ENCODE measurements around the gene EDN3.
"Not testable (repeated sequence)": the region's sequence is repeated elsewhere in the genome, so short reads cannot be mapped to it uniquely, and the experiment has no call there.

The EDN3 gene

GRCh38 chr20:59336540-59336939, 36.1 kb downstream of the EDN3 start:
- no peak for DNase-seq (ENCODE audit: low spot score)

GRCh38 chr20:59338444-59338843, 38.0 kb downstream of the EDN3 start:
- not testable (repeated sequence) for DNase-seq (ENCODE audit: low spot score)

- DNase-seq (ENCODE audit: low spot score): no peak
These were observed 39.9 kb downstream of the EDN3 start for GRCh38 chr20:59340201-59340885.

GRCh38 chr20:59341285-59342022, 41.0 kb downstream of the EDN3 start:
- not testable (repeated sequence) for DNase-seq (ENCODE audit: low spot score)

GRCh38 chr20:59342023-59342957, 41.9 kb downstream of the EDN3 start:
- no peak for DNase-seq (ENCODE audit: low spot score)

- no peak for DNase-seq (ENCODE audit: low spot score)
These were observed 45.6 kb downstream of the EDN3 start for GRCh38 chr20:59346061-59346460.

GRCh38 chr20:59349277-59349676, 48.9 kb downstream of the EDN3 start:
- DNase-seq (ENCODE audit: low spot score): no peak

GRCh38 chr20:59350330-59351156, 50.1 kb downstream of the EDN3 start:
- DNase-seq (ENCODE audit: low spot score): no peak

- DNase-seq (ENCODE audit: low spot score): no peak
These were observed 51.0 kb downstream of the EDN3 start for GRCh38 chr20:59351157-59352040.

GRCh38 chr20:59352541-59352940, 52.1 kb downstream of the EDN3 start:
- DNase-seq (ENCODE audit: low spot score): no peak

- DNase-seq (ENCODE audit: low spot score): no peak
These were observed 52.6 kb downstream of the EDN3 start for GRCh38 chr20:59352990-59353389.

GRCh38 chr20:59354460-59354859, 54.0 kb downstream of the EDN3 start:
- DNase-seq (ENCODE audit: low spot score): no peak

GRCh38 chr20:59355242-59355641, 54.8 kb downstream of the EDN3 start:
- DNase-seq (ENCODE audit: low spot score): no peak

GRCh38 chr20:59356662-59357165, 56.3 kb downstream of the EDN3 start:
- DNase-seq (ENCODE audit: low spot score): no peak

GRCh38 chr20:59358793-59359192, 58.4 kb downstream of the EDN3 start:
- not testable (repeated sequence) for DNase-seq (ENCODE audit: low spot score)

GRCh38 chr20:59359906-59360725, 59.7 kb downstream of the EDN3 start:
- no peak for DNase-seq (ENCODE audit: low spot score)

- DNase-seq (ENCODE audit: low spot score): no peak
These were observed 60.5 kb downstream of the EDN3 start for GRCh38 chr20:59360934-59361333.

- no peak for DNase-seq (ENCODE audit: low spot score)
These were observed 61.0 kb downstream of the EDN3 start for GRCh38 chr20:59361411-59361810.

GRCh38 chr20:59363101-59363500, 62.7 kb downstream of the EDN3 start:
- no peak for DNase-seq (ENCODE audit: low spot score)

- DNase-seq (ENCODE audit: low spot score): no peak
These were observed 64.2 kb downstream of the EDN3 start for GRCh38 chr20:59364611-59365010.

Measured in hepatic stellate cell (primary cell).